Lower leg skin (tissue), 4 donors: Measurements from ENCODE around the gene ACYP2. TPM values are rescaled to one million over a fixed set of nuclear protein-coding genes. Genes with fewer than 3 reads are reported as not detected.
"Not testable (repeated sequence)": the region's sequence is repeated elsewhere in the genome, so short reads cannot be mapped to it uniquely, and the experiment has no call there.

Experiments used
- DNase-seq, 2 donors: peaks; one replicate each; pipeline ENCODE4 v3.0.0-alpha.2; 2019; ENCODE audit warnings: low spot score in 2 of 2
- H3K4me3 ChIP-seq: fragments of 200-600 bp; sonication (generic); 2 replicates; pipeline ENCODE4 v1.5.1; 2017; ENCODE audit warnings: mild to moderate bottlenecking, low read depth; ENCODE audit not compliant: poor library complexity, severe bottlenecking
- POLR2A ChIP-seq, 2 donors: fragments of 450-650 bp; IDR thresholded peaks; one replicate each; pipeline ENCODE4 v1.6.1; 2016 to 2017; ENCODE audit warnings: antibody characterized with exemption in 2 of 2, mild to moderate bottlenecking in 1 of 2, moderate library complexity in 1 of 2
- WGBS, 2 donors: methylation state at CpG; one replicate each; pipeline ENCODE4 v1.1.5; 2018; 5-methylcytosine and 5-hydroxymethylcytosine counted together
- intact Hi-C: fragments of 100-400 bp; cut with DNase I; formaldehyde crosslinking; loops from one replicate; pipeline ENCODE4 v1.15.0; 2023; ENCODE audit warnings: low total_unique reads
- total RNA-seq, 4 donors: library from RNA; depleted of rRNA; stranded (reverse); fragments of >200 nt; gene quantifications; one replicate each; pipeline ENCODE4 v1.1.0, GENCODE V29; 2016
- TF ChIP-seq, protein P1 (sequence below), 3 donors: fragments of 450-650 bp; IDR thresholded peaks; one replicate each; pipeline ENCODE4 v1.5.1; 2016; ENCODE audit warnings: antibody characterized with exemption in 3 of 3, mild to moderate bottlenecking in 3 of 3, moderate library complexity in 2 of 3

Gene ACYP2
- total RNA-seq, 4 donors from 2014 or later: 11.4 to 15.6 (median 12.5) TPM

DNA sequence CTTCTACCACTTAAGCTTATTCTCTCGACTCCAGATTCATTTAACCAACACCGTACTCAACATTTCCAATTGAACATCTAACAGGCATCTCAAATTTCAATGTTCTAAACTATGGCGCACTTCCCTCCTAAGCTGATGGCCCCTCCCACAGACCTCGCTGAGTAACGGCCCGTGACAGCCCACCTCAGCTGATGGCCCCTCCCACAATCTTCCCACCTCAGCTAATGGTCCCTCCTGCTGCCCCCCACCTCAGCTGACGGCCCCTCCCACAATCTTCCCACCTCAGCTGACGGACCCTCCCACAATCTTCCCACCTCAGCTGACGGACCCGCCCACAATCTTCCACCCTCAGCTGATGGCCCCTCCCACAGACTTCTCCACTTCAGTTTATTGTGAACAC, 197.7 kb downstream of the ACYP2 start:
- TF ChIP-seq POLR2A (IDR thresholded peaks at IDR 0.05): no peak
- TF ChIP-seq, protein P1, sequence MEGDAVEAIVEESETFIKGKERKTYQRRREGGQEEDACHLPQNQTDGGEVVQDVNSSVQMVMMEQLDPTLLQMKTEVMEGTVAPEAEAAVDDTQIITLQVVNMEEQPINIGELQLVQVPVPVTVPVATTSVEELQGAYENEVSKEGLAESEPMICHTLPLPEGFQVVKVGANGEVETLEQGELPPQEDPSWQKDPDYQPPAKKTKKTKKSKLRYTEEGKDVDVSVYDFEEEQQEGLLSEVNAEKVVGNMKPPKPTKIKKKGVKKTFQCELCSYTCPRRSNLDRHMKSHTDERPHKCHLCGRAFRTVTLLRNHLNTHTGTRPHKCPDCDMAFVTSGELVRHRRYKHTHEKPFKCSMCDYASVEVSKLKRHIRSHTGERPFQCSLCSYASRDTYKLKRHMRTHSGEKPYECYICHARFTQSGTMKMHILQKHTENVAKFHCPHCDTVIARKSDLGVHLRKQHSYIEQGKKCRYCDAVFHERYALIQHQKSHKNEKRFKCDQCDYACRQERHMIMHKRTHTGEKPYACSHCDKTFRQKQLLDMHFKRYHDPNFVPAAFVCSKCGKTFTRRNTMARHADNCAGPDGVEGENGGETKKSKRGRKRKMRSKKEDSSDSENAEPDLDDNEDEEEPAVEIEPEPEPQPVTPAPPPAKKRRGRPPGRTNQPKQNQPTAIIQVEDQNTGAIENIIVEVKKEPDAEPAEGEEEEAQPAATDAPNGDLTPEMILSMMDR (IDR thresholded peaks at IDR 0.05): no peak
- H3K4me3 ChIP-seq: no peak overlapping the region
- DNase-seq: no peak
- intact Hi-C loops: no loop called here
- 90 to 93% methylated on average over 10 of the region's 10 CpGs for WGBS, 2 donors

DNA sequence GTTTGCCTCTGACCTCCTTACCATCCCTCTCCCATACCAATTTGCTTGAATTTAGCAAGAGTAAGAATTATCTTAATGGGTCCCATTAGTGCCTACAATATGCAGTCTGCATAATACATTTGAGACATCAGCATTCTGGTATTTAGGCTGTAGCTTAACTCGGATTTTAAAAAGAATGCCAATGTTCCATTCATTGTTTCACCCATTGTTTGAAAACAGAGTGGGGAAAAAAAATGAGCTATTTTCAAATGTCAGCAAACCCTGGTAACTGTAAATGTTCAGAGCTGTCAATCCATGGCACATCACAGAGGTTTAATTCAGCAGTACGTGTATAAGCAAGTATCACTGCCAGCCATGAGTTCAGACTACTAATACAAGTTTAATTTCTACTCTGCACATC, 202.6 kb downstream of the ACYP2 start:
- intact Hi-C loops: no loop called here
- no peak overlapping the region for H3K4me3 ChIP-seq
- no peak for DNase-seq
- WGBS, 2 donors: 69 to 72% methylated on average over 2 of the region's 2 CpGs
- TF ChIP-seq, protein P1 (IDR thresholded peaks at IDR 0.05): no peak

GRCh38 chr2:54318821-54319220, 203.4 kb downstream of the ACYP2 start:
- intact Hi-C loops: no loop called here
- no peak for DNase-seq
- H3K4me3 ChIP-seq: no peak overlapping the region
- TF ChIP-seq, protein P1 (IDR thresholded peaks at IDR 0.05): no peak
- no peak for TF ChIP-seq POLR2A (IDR thresholded peaks at IDR 0.05)
- 83 to 87% methylated on average over 8 of the region's 8 CpGs for WGBS, 2 donors

- no peak for DNase-seq
- TF ChIP-seq, protein P1 (IDR thresholded peaks at IDR 0.05): no peak
- no peak for TF ChIP-seq POLR2A (IDR thresholded peaks at IDR 0.05)
- intact Hi-C loops: no loop called here
- 50 to 51% methylated on average over 2 of the region's 2 CpGs for WGBS, 2 donors
- no peak overlapping the region for H3K4me3 ChIP-seq
These were observed 205.6 kb downstream of the ACYP2 start for GRCh38 chr2:54321047-54321446.

DNA sequence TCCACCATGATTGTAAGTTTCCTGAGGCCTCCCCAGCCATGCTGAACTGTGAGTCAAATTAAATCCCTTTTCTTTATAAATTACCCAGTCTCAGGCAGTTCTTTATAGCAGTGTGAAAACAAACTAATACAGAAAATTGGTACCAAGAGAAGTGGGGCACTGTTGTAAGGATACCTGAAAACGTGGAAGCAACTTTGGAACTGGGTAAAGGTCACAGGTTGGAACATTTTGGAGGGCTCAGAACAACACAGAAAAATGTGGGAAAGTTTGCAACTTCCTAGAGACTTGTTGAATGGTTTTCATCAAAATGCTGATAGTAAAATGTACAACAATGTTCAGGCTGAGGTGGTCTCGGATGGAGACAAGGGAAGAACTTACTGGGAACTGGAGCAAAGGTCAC, 209.1 kb downstream of the ACYP2 start:
- intact Hi-C loops: not testable (repeated sequence)

GRCh38 chr2:54325148-54325547, 209.7 kb downstream of the ACYP2 start:
- H3K4me3 ChIP-seq: no peak overlapping the region
- TF ChIP-seq POLR2A (IDR thresholded peaks at IDR 0.05): no peak
- TF ChIP-seq, protein P1 (IDR thresholded peaks at IDR 0.05): no peak
- no peak for DNase-seq
- WGBS, 2 donors: 89 to 100% methylated on average over 1 of the region's 1 CpG
- intact Hi-C loops: no loop called here

More for the DNA sequence above, 209.1 kb downstream of the ACYP2 start:
- not testable (repeated sequence) for DNase-seq, H3K4me3 ChIP-seq
- 90 to 97% methylated on average over 2 of the region's 2 CpGs for WGBS, 2 donors
